Endothelial cell of umbilical vein (primary cell): ENCODE data around the gene GTF2H1. TPM values are rescaled to one million over a fixed set of nuclear protein-coding genes. Genes with fewer than 3 reads are reported as not detected.

Experiments
- BruUV-seq: library from RNA; stranded (reverse); fragments of 400-500 nt; replicated peaks from 2 replicates; lab custom pipeline; 2021; lab: Mats Ljungman, UMichigan
- CTCF ChIA-PET: fragments of 300-600, 350-600 bp; sonication (Branson Sonifier 250); formaldehyde crosslinking; loops from one replicate; lab custom pipeline; 2021; ENCODE audit warnings: antibody characterized with exemption, inconsistent platforms; lab: Charles Lee
- POLR2A ChIA-PET: fragments of 300-600, 350-600 bp; sonication (Branson Sonifier 250); formaldehyde crosslinking; loops from one replicate; lab custom pipeline; 2021; ENCODE audit warnings: antibody characterized with exemption, inconsistent platforms; lab: Charles Lee
- DNase-seq: peaks from one replicate; pipeline ENCODE4 v3.0.0-alpha.2; 2011; ENCODE audit warnings: low read depth, low spot score
- FAIRE-seq: peaks from 2 replicates; lab custom pipeline; 2011; peaks lifted over from hg19 to GRCh38; lab: Jason Lieb, UNC
- H2AFZ ChIP-seq: 2 replicates; pipeline ENCODE4 v1.6.0; 2012; ENCODE audit warnings: low read depth, low read length, control low read depth, inconsistent platforms
- H3K27ac ChIP-seq: 2 replicates; pipeline ENCODE4 v1.5.1; 2011; ENCODE audit warnings: low read depth, mild to moderate bottlenecking, control low read depth, low read length, moderate library complexity; ENCODE audit not compliant: insufficient read depth
- H3K27me3 ChIP-seq, 2 experiments: 2 replicates each; pipeline versions ENCODE4 v1.6.0 to v1.6.1; 2011; ENCODE audit warnings: low read length in 2 of 2, mixed read lengths in 1 of 2; ENCODE audit not compliant: control insufficient read depth in 2 of 2, insufficient read depth in 2 of 2
- H3K36me3 ChIP-seq, 2 experiments: 2 replicates in 1 of 2; 3 replicates in 1 of 2; pipeline ENCODE4 v1.5.1; 2011; ENCODE audit warnings: low read length in 2 of 2, mild to moderate bottlenecking in 1 of 2, moderate library complexity in 1 of 2; ENCODE audit not compliant: control insufficient read depth in 2 of 2, insufficient read depth in 2 of 2; ENCODE audit errors: extremely low read depth in 1 of 2
- H3K4me1 ChIP-seq: 3 replicates; pipeline ENCODE4 v1.5.1; 2011; ENCODE audit warnings: mild to moderate bottlenecking, low read length; ENCODE audit not compliant: control insufficient read depth, insufficient read depth; ENCODE audit errors: extremely low read depth
- H3K4me2 ChIP-seq: 2 replicates; pipeline ENCODE4 v1.6.1; 2011; ENCODE audit warnings: low read length, control low read depth, mixed read lengths; ENCODE audit not compliant: insufficient read depth
- H3K4me3 ChIP-seq, 3 experiments: fragments of 200-600 bp in 1 of 3; sonication (generic), shearing (Covaris generic) in 1 of 3; replicated peaks in 1 of 3; 2 replicates each; pipeline ENCODE4 v1.5.1; 2011 to 2016; ENCODE audit warnings: control low read depth in 3 of 3, low read length in 3 of 3, mild to moderate bottlenecking in 2 of 3, inconsistent platforms in 1 of 3, low read depth in 1 of 3, moderate library complexity in 1 of 3; ENCODE audit not compliant: insufficient read depth in 1 of 3
- H3K79me2 ChIP-seq: 2 replicates; pipeline ENCODE4 v1.6.0; 2012; ENCODE audit warnings: low read length, inconsistent platforms; ENCODE audit not compliant: control insufficient read depth, insufficient read depth
- H3K9ac ChIP-seq: replicated peaks from 2 replicates; pipeline ENCODE3; 2011; ENCODE audit warnings: low read length, control low read depth; ENCODE audit not compliant: insufficient read depth; ENCODE audit errors: extremely low read depth
- H3K9me1 ChIP-seq: replicated peaks from 3 replicates; pipeline ENCODE4 v1.6.0; 2011; ENCODE audit warnings: mild to moderate bottlenecking, low read length; ENCODE audit not compliant: control insufficient read depth, insufficient read depth; ENCODE audit errors: extremely low read depth
- H3K9me3 ChIP-seq: replicated peaks from 2 replicates; pipeline ENCODE4 v1.5.1; 2012; ENCODE audit warnings: low read length, inconsistent platforms; ENCODE audit not compliant: control insufficient read depth, insufficient read depth
- H4K20me1 ChIP-seq: replicated peaks from 2 replicates; pipeline ENCODE3; 2011; ENCODE audit warnings: mild to moderate bottlenecking, low read length; ENCODE audit not compliant: control insufficient read depth, insufficient read depth; ENCODE audit errors: extremely low read depth
- CTCF ChIP-seq, 2 donors: IDR thresholded peaks; 1 replicate in 1 of 2; 2 replicates in 1 of 2; pipeline ENCODE4 v1.5.1; 2011; ENCODE audit warnings: low read length in 2 of 2, mild to moderate bottlenecking in 2 of 2, moderate library complexity in 2 of 2, control low read depth in 1 of 2, inconsistent platforms in 1 of 2, low read depth in 1 of 2; ENCODE audit not compliant: insufficient read depth in 1 of 2; ENCODE audit errors: extremely low read depth in 1 of 2
- EZH2 ChIP-seq: IDR thresholded peaks from 2 replicates; pipeline ENCODE4 v1.6.1; 2012; ENCODE audit warnings: borderline replicate concordance, low read depth, mild to moderate bottlenecking, moderate library complexity, low read length, inconsistent platforms; ENCODE audit not compliant: severe bottlenecking
- FOS ChIP-seq: IDR thresholded peaks from 2 replicates; pipeline ENCODE4 v1.6.1; 2011; ENCODE audit warnings: mild to moderate bottlenecking, low read length, moderate library complexity, borderline replicate concordance; ENCODE audit not compliant: insufficient read depth
- GATA2 ChIP-seq: IDR thresholded peaks from 2 replicates; pipeline ENCODE4 v1.7.0; 2011; ENCODE audit warnings: low read depth, mild to moderate bottlenecking, moderate library complexity, mixed read lengths, low read length; ENCODE audit not compliant: insufficient read length, insufficient read depth
- JUN ChIP-seq: IDR thresholded peaks from 2 replicates; pipeline ENCODE4 v1.6.1; 2011; ENCODE audit warnings: borderline replicate concordance, low read depth; ENCODE audit not compliant: insufficient read length, insufficient read depth
- MYC ChIP-seq: IDR thresholded peaks from one replicate; pipeline ENCODE4 v1.6.1; 2011; ENCODE audit warnings: mild to moderate bottlenecking, low read depth, low read length
- POLR2A ChIP-seq: IDR thresholded peaks from 2 replicates; pipeline ENCODE4 v1.6.1; 2012; ENCODE audit warnings: low read depth, mild to moderate bottlenecking, control low read depth, low read length
- POLR2AphosphoS5 ChIP-seq: IDR thresholded peaks from 2 replicates; pipeline ENCODE4 v1.6.1; 2012; ENCODE audit warnings: low read depth, mild to moderate bottlenecking, control low read depth, low read length, moderate library complexity; ENCODE audit not compliant: insufficient read depth
- dilution Hi-C: fragments of 300-500 bp; cut with MboI; formaldehyde crosslinking; loops from one replicate; pipeline ENCODE4 v1.15.0; 2019; ENCODE audit warnings: low sequenced_read_pairs; ENCODE audit not compliant: extremely low pct_ligation_motif_present
- intact Hi-C: fragments of 100-400 bp; cut with micrococcal nuclease; formaldehyde crosslinking; loops from one replicate; pipeline ENCODE4 v1.10.0; 2022
- polyA plus RNA-seq, 4 experiments: library from polyadenylated mRNA; depleted of rRNA in 3 of 4; stranded (reverse) in 3 of 4; unstranded in 1 of 4; fragments of >200 nt; gene quantifications; 2 replicates each; pipeline versions ENCODE4 v1.2.1 to v1.2.3, GENCODE V29; 2011 to 2012; ENCODE audit warnings: missing spikeins in 1 of 4
- total RNA-seq: library from RNA; stranded (reverse); gene quantifications from 2 replicates; pipeline ENCODE4 v1.2.3, GENCODE V29; 2021
- TF ChIP-seq, protein P1 (sequence below): IDR thresholded peaks from 2 replicates; pipeline ENCODE4 v1.6.1; 2011; ENCODE audit not compliant: insufficient read depth, insufficient read length

GTF2H1 gene
- total and polyA plus RNA-seq, 2 donors (not counting 3 experiments of a cell fraction or from before 2014, with no cell fraction given): 15.7 to 47.7 TPM

- intact Hi-C loops (no loop called here), dilution Hi-C loops (no loop called here)
- POLR2A ChIA-PET: interaction anchor here (1.2 kb wide), 1 partner anchor 26 kb away, joined by 11 read pairs; the partner anchor contains the start of gene LDHA
- CTCF ChIA-PET: no interaction called here
- Histone ChIP-seq H3K4me1 (no peaks in the 10 kb centered on the region), H3K9ac (no peak overlapping the region), H3K4me3 (no peak overlapping the region), H3K4me2 (no peak overlapping the region), H3K27ac (no peak overlapping the region), H3K36me3 (peaks cover 5 to 13% of the 10 kb centered on the region in 2 experiments), H2AFZ (no peak overlapping the region), H3K79me2 (no peaks in the 10 kb centered on the region), H3K27me3 (no peaks in the 10 kb centered on the region), H3K9me1 (no peaks in the 10 kb centered on the region), H3K9me3 (no peaks in the 10 kb centered on the region), H4K20me1 (no peaks in the 10 kb centered on the region)
- TF ChIP-seq, protein P1, sequence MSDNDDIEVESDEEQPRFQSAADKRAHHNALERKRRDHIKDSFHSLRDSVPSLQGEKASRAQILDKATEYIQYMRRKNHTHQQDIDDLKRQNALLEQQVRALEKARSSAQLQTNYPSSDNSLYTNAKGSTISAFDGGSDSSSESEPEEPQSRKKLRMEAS: no peak
- TF ChIP-seq FOS (no peak), POLR2A (no peak), MYC (no peak), POLR2AphosphoS5 (no peak), EZH2 (no peak), JUN (no peak), GATA2 (no peak), CTCF (IDR thresholded peaks at IDR 0.05; ENCODE audit: extremely low read depth in 1 of 2, insufficient read depth in 1 of 2, low read depth in 1 of 2, low read length in 2 of 2) (no peak)
- DNase-seq: no peak
- no TSS peak for BruUV-seq
- no peak for FAIRE-seq
These were observed 45.9 kb downstream of the GTF2H1 start for GRCh38 chr11:18368221-18368620.
